Stimulated activated CD8-positive, alpha-beta memory T cell treated with anti-CD3 and anti-CD28 coated beads, Interleukin-12 subunit alpha, Interleukin-12 subunit beta, amount 100 ng/mL, for 24 hours (primary cell): Measurements from ENCODE around the gene TSHZ3.

ENCODE experiments used
- DNase-seq: peaks from one replicate; pipeline ENCODE4 v3.0.0-alpha.2; 2020; ENCODE audit errors: extremely low read depth

The TSHZ3 gene

GRCh38 chr19:31284621-31285020 is 64.6 kb downstream of the TSHZ3 start:
- no peak for DNase-seq

- no peak for DNase-seq
These were observed 65.5 kb downstream of the TSHZ3 start for GRCh38 chr19:31283701-31284100.

- no peak for DNase-seq
These were observed 66.9 kb downstream of the TSHZ3 start for GRCh38 chr19:31282346-31282745.

GRCh38 chr19:31280287-31281006 is 68.8 kb downstream of the TSHZ3 start:
- DNase-seq = no peak

- no peak for DNase-seq
These were observed 69.8 kb downstream of the TSHZ3 start for GRCh38 chr19:31279436-31279765.

- DNase-seq = no peak
These were observed 70.4 kb downstream of the TSHZ3 start for GRCh38 chr19:31278555-31279435.

GRCh38 chr19:31277516-31277915 is 71.7 kb downstream of the TSHZ3 start:
- no peak for DNase-seq

- no peak for DNase-seq
These were observed 72.4 kb downstream of the TSHZ3 start for GRCh38 chr19:31276831-31277230.

GRCh38 chr19:31275068-31275334 is 74.2 kb downstream of the TSHZ3 start:
- DNase-seq = no peak

- DNase-seq = no peak
These were observed 74.8 kb downstream of the TSHZ3 start for GRCh38 chr19:31274251-31275067.

- DNase-seq = no peak
These were observed 76.6 kb downstream of the TSHZ3 start for GRCh38 chr19:31272583-31273106.

- no peak for DNase-seq
These were observed 77.8 kb downstream of the TSHZ3 start for GRCh38 chr19:31271306-31271911.

- no peak for DNase-seq
These were observed 78.3 kb downstream of the TSHZ3 start for GRCh38 chr19:31270897-31271296.

- DNase-seq = no peak
These were observed 79.7 kb downstream of the TSHZ3 start for GRCh38 chr19:31269425-31270127.

- no peak for DNase-seq
These were observed 80.4 kb downstream of the TSHZ3 start for GRCh38 chr19:31268751-31269383.

- DNase-seq = no peak
These were observed 82.5 kb downstream of the TSHZ3 start for GRCh38 chr19:31266731-31267130.

GRCh38 chr19:31266196-31266595 is 83.0 kb downstream of the TSHZ3 start:
- DNase-seq = no peak

GRCh38 chr19:31264041-31264778 is 85.0 kb downstream of the TSHZ3 start:
- no peak for DNase-seq

- DNase-seq = no peak
These were observed 85.9 kb downstream of the TSHZ3 start for GRCh38 chr19:31263328-31263727.

GRCh38 chr19:31262725-31263191 is 86.5 kb downstream of the TSHZ3 start:
- DNase-seq = no peak
